Neural cell (in vitro differentiated cells): ENCODE data around the gene C1orf167.

Experiments used
- CTCF ChIP-seq: fragments of 450-650 bp; IDR thresholded peaks from 2 replicates; pipeline ENCODE4 v1.5.1; 2014; ENCODE audit warnings: antibody characterized with exemption, mild to moderate bottlenecking, moderate library complexity; ENCODE audit not compliant: poor library complexity, severe bottlenecking
- EP300 ChIP-seq: fragments of 450-650 bp; conservative IDR thresholded peaks from 2 replicates; pipeline ENCODE4 v1.6.1; 2014; ENCODE audit warnings: antibody characterized with exemption, mild to moderate bottlenecking, moderate library complexity; ENCODE audit not compliant: poor library complexity, severe bottlenecking
- MXI1 ChIP-seq: fragments of 450-650 bp; conservative IDR thresholded peaks from 2 replicates; pipeline ENCODE4 v1.6.1; 2014; ENCODE audit warnings: antibody characterized with exemption, mild to moderate bottlenecking; ENCODE audit not compliant: poor library complexity, severe bottlenecking
- POLR2AphosphoS5 ChIP-seq: IDR thresholded peaks from 2 replicates; pipeline ENCODE4 v1.6.1; 2012
- TAF1 ChIP-seq: IDR thresholded peaks from 2 replicates; pipeline ENCODE4 v1.6.1; 2012; ENCODE audit warnings: low read depth

- TF ChIP-seq CTCF (peak; percentile 34), MXI1 (peak; percentile 90), TAF1 (peak; percentile 79), POLR2AphosphoS5 (peak; percentile 79), EP300 (peak; percentile 79)
These were observed 43.7 kb downstream of the C1orf167 start, which contains the start of the genes CLCN6 and MTHFR for GRCh38 chr1:11805422-11806306.
